Heart left ventricle (tissue), 16 donors: ENCODE results near the gene CBLIF. TPM values are rescaled to one million over a fixed set of nuclear protein-coding genes. Genes with fewer than 3 reads are reported as not detected.

Experiments used
- ATAC-seq, 4 donors: fragments of 200-7000 bp; cut with Tn5 transposase; one replicate each; pipeline ENCODE4 v1.9.1; 2020 to 2022; ENCODE audit warnings: moderate library complexity in 4 of 4, mild to moderate bottlenecking in 3 of 4, moderate number of reproducible peaks in 1 of 4
- DNase-seq, 5 donors: peaks; one replicate each; pipeline ENCODE4 v3.0.0-alpha.2; 2020
- H3K27ac ChIP-seq, 12 donors: fragments of 200-600 bp; sonication (generic) in 4 of 12; one replicate each; pipeline versions ENCODE4 v1.5.0 to v1.8.0; 2016 to 2022; ENCODE audit warnings: mild to moderate bottlenecking in 2 of 12
- H3K27me3 ChIP-seq, 9 donors: fragments of 200-600 bp; sonication (generic) in 2 of 9; one replicate each; pipeline versions ENCODE4 v1.5.1 to v1.8.0; 2016 to 2022; ENCODE audit warnings: mild to moderate bottlenecking in 3 of 9
- H3K36me3 ChIP-seq, 9 donors: fragments of 200-600 bp; sonication (generic) in 2 of 9; one replicate each; pipeline versions ENCODE4 v1.5.0 to v1.8.0; 2018 to 2022; ENCODE audit warnings: mild to moderate bottlenecking in 2 of 9
- H3K4me1 ChIP-seq, 12 donors: fragments of 200-600 bp; sonication (generic) in 4 of 12; one replicate each; pipeline versions ENCODE4 v1.5.0 to v1.8.0; 2016 to 2022; ENCODE audit warnings: mild to moderate bottlenecking in 3 of 12
- H3K4me3 ChIP-seq, 12 donors: fragments of 200-600 bp; sonication (generic) in 4 of 12; one replicate each; pipeline versions ENCODE4 v1.5.0 to v1.8.0; 2017 to 2022; ENCODE audit warnings: mild to moderate bottlenecking in 9 of 12, moderate library complexity in 4 of 12
- H3K9me3 ChIP-seq, 12 donors: fragments of 200-600 bp; sonication (generic) in 4 of 12; one replicate each; pipeline versions ENCODE4 v1.5.0 to v1.8.0; 2016 to 2022; ENCODE audit warnings: mild to moderate bottlenecking in 1 of 12
- CTCF ChIP-seq, 12 donors: fragments of 200-600 bp; sonication (generic) in 4 of 12; IDR thresholded peaks; one replicate each; pipeline versions ENCODE4 v1.5.0 to v1.8.0; 2018 to 2022; ENCODE audit warnings: antibody characterized with exemption in 12 of 12, mild to moderate bottlenecking in 5 of 12
- POLR2A ChIP-seq, 2 donors: fragments of 450-650 bp; IDR thresholded peaks; one replicate each; pipeline ENCODE4 v1.6.1; 2017; ENCODE audit warnings: antibody characterized with exemption in 2 of 2, mild to moderate bottlenecking in 2 of 2, moderate library complexity in 2 of 2
- WGBS, 4 donors: extraction: QIAGEN DNeasy Blood & Tissue Kit in 2 of 4; methylation state at CpG; one replicate each; pipeline versions ENCODE4 v1.1.5 to v1.1.7; 2013 to 2018; 5-methylcytosine and 5-hydroxymethylcytosine counted together
- intact Hi-C, 10 donors: fragments of 100-400 bp; cut with DNase I; formaldehyde crosslinking; loops; one replicate each; pipeline versions ENCODE4 v1.11.1 to v1.14.2; 2022
- polyA plus RNA-seq, 2 donors: library from polyadenylated mRNA; stranded (reverse); fragments of 200-250 nt; gene quantifications; one replicate each; pipeline ENCODE4 v1.2.3, GENCODE V29; 2013
- total RNA-seq, 9 donors: library from RNA; depleted of rRNA in 2 of 9; stranded (reverse); fragments of >200 nt in 2 of 9; fragmentation: NEBNext Ultra II Directional in 3 of 9; extraction: Animal tissue kit (Norgen Biotek cat#: 25700) in 3 of 9; gene quantifications; one replicate each; pipeline versions ENCODE4 v1.1.0 to v1.2.4, GENCODE V29; 2016 to 2023
- donor health status: ischemic (EF 13 %, LVEDD 7.1; RV severe dilation, severe dysfunction).
- donor health status: healthy with polysubstance abuse.
- donor health status: DM: no; HTN: yes; CAD: no.
- donor health status: DM: no; HTN: no; CAD: no.
- donor health status: ischemic (EF 25% LVEDD 6.9; RV normal size, moderate dysfunction).
- donor health status: ischemic (EF 25% LVEDD 5.7; RV mildly dilated, moderate dysfunction).
- donor health status: healthy.
- donor health status: DM: yes; HTN: yes; CAD: no.
- donor health status: ischemic (EF 35%, LVEDD 5.7; RV mildly dilated, moderate dysfunction).
- donor health status: nonischemic (EF 11% LVEDD 7.7; RV severe dilation, severe dysfunction).
- donor health status: DM: yes; HTN: yes; CAD: no.
- donor health status: PGD.
- donor health status: ischemic (EF 29% LVEDD 5.4; RV normal size, mild dysfunction).
- donor health status: nonischemic (EF 23%, LVEDD 6.1; RV moderate dilation, normal function).

The CBLIF gene
- total and polyA plus RNA-seq, 11 donors, result not detected

- Histone ChIP-seq H3K4me1 (peaks cover 0 to 21% (median 8%) of the 10 kb centered on the region in 12 donors), H3K9me3 (no peaks in the 10 kb centered on the region), H3K4me3 (no peak overlapping the region), H3K27ac (no peak overlapping the region), H3K27me3 (no peaks in the 10 kb centered on the region), H3K36me3 (peaks cover 0 to 14% (median 3%) of the 10 kb centered on the region in 9 donors)
- 75 to 81% (median 80%) methylated on average over 2 of the region's 2 CpGs for WGBS, 4 donors
- DNase-seq, result no peak
- ATAC-seq, result no peak
- intact Hi-C loops, result no loop called here
- TF ChIP-seq POLR2A (IDR thresholded peaks at IDR 0.05) (no peak), CTCF (IDR thresholded peaks at IDR 0.05) (no peak)
These were observed 63.2 kb downstream of the CBLIF start for GRCh38 chr11:59782080-59782479.

GRCh38 chr11:59779487-59779886 is 65.8 kb downstream of the CBLIF start:
- no peak for ATAC-seq

More at GRCh38 chr11:59779487-59779886, 65.8 kb downstream of the CBLIF start:
- Histone ChIP-seq H3K9me3 (no peaks in the 10 kb centered on the region), H3K27me3 (no peaks in the 10 kb centered on the region), H3K4me1 (peaks cover 0 to 21% (median 4%) of the 10 kb centered on the region in 12 donors), H3K27ac (no peak overlapping the region), H3K4me3 (no peak overlapping the region), H3K36me3 (peaks cover 0 to 35% (median 13%) of the 10 kb centered on the region in 9 donors)
- intact Hi-C loops, result no loop called here
- WGBS, 4 donors, result 59 to 79% (median 62%) methylated on average over 1 of the region's 1 CpG
- DNase-seq, result no peak
- TF ChIP-seq CTCF (IDR thresholded peaks at IDR 0.05), result no peak
- no peak for TF ChIP-seq POLR2A (IDR thresholded peaks at IDR 0.05)

Other genes with a start within 250 kb of the CBLIF start
- gene OSBP, start 229.7 kb downstream of the CBLIF start, total RNA-seq, result 10 to 100 TPM; 23.4 to 48.3 (median 33.1) TPM
- 10 to 100 TPM; 12.0 to 22.2 TPM for gene OSBP, start 229.7 kb downstream of the CBLIF start, polyA plus RNA-seq
- 10 to 100 TPM; 14.4 to 33.3 (median 24.8) TPM for gene PATL1, start 176.5 kb downstream of the CBLIF start, total RNA-seq
- gene PATL1, start 176.5 kb downstream of the CBLIF start, polyA plus RNA-seq, result 10 to 100 TPM in 1 of 2 donors, 1 to 10 TPM in 1; 9.3 to 23.9 TPM
- not detected for gene OR10V1, start 131.7 kb downstream of the CBLIF start, total RNA-seq
- gene OR10V1, start 131.7 kb downstream of the CBLIF start, polyA plus RNA-seq, result not detected
- 10 to 100 TPM in 4 of 9 donors, 1 to 10 TPM in 5; 7.7 to 16.5 (median 10.0) TPM for gene STX3, start 90.1 kb downstream of the CBLIF start, total RNA-seq
- 10 to 100 TPM in 1 of 2 donors, 1 to 10 TPM in 1; 6.8 to 16.6 TPM for gene STX3, start 90.1 kb downstream of the CBLIF start, polyA plus RNA-seq
- gene MRPL16, start 34.7 kb downstream of the CBLIF start, total RNA-seq, result 100 to 1,000 TPM in 1 of 9 donors, 10 to 100 TPM in 8; 59.3 to 117 (median 84.9) TPM
- 100 to 1,000 TPM in 1 of 2 donors, 10 to 100 TPM in 1; 73.6 to 124 TPM for gene MRPL16, start 34.7 kb downstream of the CBLIF start, polyA plus RNA-seq
- gene TCN1, start 21.0 kb upstream of the CBLIF start, total RNA-seq, result under 1 TPM in 1 of 9 donors, not detected in 8; 0.53 TPM
- under 1 TPM in 1 of 2 donors, not detected in 1; 0.11 TPM for gene TCN1, start 21.0 kb upstream of the CBLIF start, polyA plus RNA-seq
- not detected for gene OOSP3, start 33.3 kb upstream of the CBLIF start, total RNA-seq
- not detected for gene OOSP3, start 33.3 kb upstream of the CBLIF start, polyA plus RNA-seq
- under 1 TPM in 1 of 9 donors, not detected in 8; 0.38 TPM for gene OOSP1, start 92.9 kb upstream of the CBLIF start, total RNA-seq
- gene OOSP1, start 92.9 kb upstream of the CBLIF start, polyA plus RNA-seq, result not detected
- not detected for gene OOSP4A, start 118.5 kb upstream of the CBLIF start, total RNA-seq
- not detected for gene OOSP4A, start 118.5 kb upstream of the CBLIF start, polyA plus RNA-seq
- not detected for gene OOSP4B, start 171.7 kb upstream of the CBLIF start, total RNA-seq
- not detected for gene OOSP4B, start 171.7 kb upstream of the CBLIF start, polyA plus RNA-seq
- gene OOSP2, start 194.9 kb upstream of the CBLIF start, total RNA-seq, result not detected
- gene OOSP2, start 194.9 kb upstream of the CBLIF start, polyA plus RNA-seq, result not detected
- gene MS4A3, start 211.2 kb upstream of the CBLIF start, total RNA-seq, result 1 to 10 TPM in 1 of 9 donors, not detected in 8; 1.4 TPM
- gene MS4A3, start 211.2 kb upstream of the CBLIF start, polyA plus RNA-seq, result under 1 TPM in 1 of 2 donors, not detected in 1; 0.11 TPM
- under 1 TPM in 8 of 9 donors, not detected in 1; 0.05 to 0.57 (median 0.19) TPM for gene MS4A2, start 243.2 kb upstream of the CBLIF start, total RNA-seq
- gene MS4A2, start 243.2 kb upstream of the CBLIF start, polyA plus RNA-seq, result under 1 TPM; 0.01 to 0.04 TPM